Measurements from ENCODE around the gene SMIM31. TPM values are rescaled to one million over a fixed set of nuclear protein-coding genes. Genes with fewer than 3 reads are reported as not detected.

The SMIM31 gene
- polyA plus RNA-seq, 1 of the 3 experiments (the other 2 are of a cell fraction) = not detected

DNA sequence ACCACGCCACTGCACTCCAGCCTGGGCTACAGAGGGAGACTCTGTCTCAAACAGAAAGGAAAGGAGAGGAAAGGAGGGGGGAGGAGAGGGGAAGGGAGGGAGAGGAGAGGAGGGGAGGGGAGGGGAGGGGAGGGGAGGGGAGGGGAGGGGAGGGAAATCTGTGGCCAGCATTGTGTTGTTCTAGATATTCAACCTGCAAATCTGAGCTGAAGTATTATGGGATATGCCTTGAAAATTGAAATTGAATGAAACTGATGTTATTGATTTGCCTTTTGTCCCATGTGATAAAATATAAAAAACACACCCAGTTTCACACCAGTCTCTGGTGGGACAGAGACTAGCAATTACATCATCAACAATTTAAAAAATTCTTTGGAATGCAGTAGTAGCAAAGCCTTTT lies 1.5 kb downstream of the SMIM31 start:
- Histone ChIP-seq H3K9ac (no peak overlapping the region), H3K27me3 (ENCODE audit: insufficient read depth) (no peaks in the 10 kb centered on the region), H3K79me2 (ENCODE audit: insufficient read depth) (no peaks in the 10 kb centered on the region), H3F3A (replicated peaks; ENCODE audit: insufficient read depth) (no peaks in the 10 kb centered on the region), H3K4me1 (ENCODE audit: control insufficient read depth in 1 of 2, insufficient read depth in 2 of 2, low read depth in 1 of 2, low read length in 1 of 2) (no peaks in the 10 kb centered on the region), H3K4me2 (no peak overlapping the region), H3K9me3 (no peaks in the 10 kb centered on the region), H3K27ac (ENCODE audit: low read depth in 2 of 2, low read length in 1 of 2) (no peak overlapping the region), H4K20me1 (ENCODE audit: insufficient read depth) (no peaks in the 10 kb centered on the region), H3K36me3 (replicated peaks in 1 of 2; ENCODE audit: control insufficient read depth in 1 of 2, insufficient read depth in 2 of 2, low read length in 1 of 2) (no peaks in the 10 kb centered on the region), H3K4me3 (ENCODE audit: low read depth in 2 of 2, low read length in 1 of 2) (no peak overlapping the region), H2AFZ (ENCODE audit: low read depth) (no peak overlapping the region), H3K9me2 (no peaks in the 10 kb centered on the region)
- DNase-seq = no peak
- 27% methylated on average over 1 of the region's 1 CpG for WGBS (ENCODE audit: low lambda C conversion rate)
- TF ChIP-seq FOXM1 (IDR thresholded peaks at IDR 0.05; ENCODE audit: low read depth) (no peak), SIN3A (IDR thresholded peaks at IDR 0.05; ENCODE audit: borderline replicate concordance, low read depth, low read length) (no peak), MEF2A (IDR thresholded peaks at IDR 0.05; ENCODE audit: borderline replicate concordance, low read depth) (no peak), RAD21 (IDR thresholded peaks at IDR 0.05; ENCODE audit: low read length) (no peak), CHD2 (IDR thresholded peaks at IDR 0.05; ENCODE audit: low read length, partially characterized antibody) (no peak), MXI1 (IDR thresholded peaks at IDR 0.05; ENCODE audit: low read depth, low read length) (no peak), FOXJ3 (CRISPR knock-in tag; IDR thresholded peaks at IDR 0.05) (no peak), TAF1 (IDR thresholded peaks at IDR 0.05; ENCODE audit: borderline replicate concordance, low read depth, low read length) (no peak), ZBTB33 (IDR thresholded peaks at IDR 0.05; ENCODE audit: borderline replicate concordance, low read depth) (no peak), REST (IDR thresholded peaks at IDR 0.05; ENCODE audit: low read depth, low read length) (no peak), FOSL2 (IDR thresholded peaks at IDR 0.05; ENCODE audit: borderline replicate concordance, low read depth) (no peak), RCOR1 (IDR thresholded peaks at IDR 0.05; ENCODE audit: low read length) (no peak), USF1 (IDR thresholded peaks at IDR 0.05; ENCODE audit: borderline replicate concordance, low read depth) (no peak), ELF1 (IDR thresholded peaks at IDR 0.05) (no peak), SMC3 (IDR thresholded peaks at IDR 0.05; ENCODE audit: low read depth, low read length) (no peak)
- TF ChIP-seq, protein P1, sequence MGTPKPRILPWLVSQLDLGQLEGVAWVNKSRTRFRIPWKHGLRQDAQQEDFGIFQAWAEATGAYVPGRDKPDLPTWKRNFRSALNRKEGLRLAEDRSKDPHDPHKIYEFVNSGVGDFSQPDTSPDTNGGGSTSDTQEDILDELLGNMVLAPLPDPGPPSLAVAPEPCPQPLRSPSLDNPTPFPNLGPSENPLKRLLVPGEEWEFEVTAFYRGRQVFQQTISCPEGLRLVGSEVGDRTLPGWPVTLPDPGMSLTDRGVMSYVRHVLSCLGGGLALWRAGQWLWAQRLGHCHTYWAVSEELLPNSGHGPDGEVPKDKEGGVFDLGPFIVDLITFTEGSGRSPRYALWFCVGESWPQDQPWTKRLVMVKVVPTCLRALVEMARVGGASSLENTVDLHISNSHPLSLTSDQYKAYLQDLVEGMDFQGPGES (IDR thresholded peaks at IDR 0.05; ENCODE audit: low read depth, low read length) = no peak
- TF ChIP-seq, protein P2, sequence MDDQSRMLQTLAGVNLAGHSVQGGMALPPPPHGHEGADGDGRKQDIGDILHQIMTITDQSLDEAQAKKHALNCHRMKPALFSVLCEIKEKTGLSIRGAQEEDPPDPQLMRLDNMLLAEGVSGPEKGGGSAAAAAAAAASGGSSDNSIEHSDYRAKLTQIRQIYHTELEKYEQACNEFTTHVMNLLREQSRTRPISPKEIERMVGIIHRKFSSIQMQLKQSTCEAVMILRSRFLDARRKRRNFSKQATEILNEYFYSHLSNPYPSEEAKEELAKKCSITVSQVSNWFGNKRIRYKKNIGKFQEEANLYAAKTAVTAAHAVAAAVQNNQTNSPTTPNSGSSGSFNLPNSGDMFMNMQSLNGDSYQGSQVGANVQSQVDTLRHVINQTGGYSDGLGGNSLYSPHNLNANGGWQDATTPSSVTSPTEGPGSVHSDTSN (IDR thresholded peaks at IDR 0.05) = no peak
- ChIA-PET CTCF (no interaction called here), POLR2A (no interaction called here)
